H9 (cell line): Measurements from ENCODE around the gene TRHDE. TPM values are rescaled to one million over a fixed set of nuclear protein-coding genes. Genes with fewer than 3 reads are reported as not detected.

Experiments used
- DNase-seq: peaks from one replicate; pipeline ENCODE4 v3.0.0-alpha.2; 2017
- H2AFZ ChIP-seq: one replicate; pipeline ENCODE4 v1.6.1; 2013; ENCODE audit warnings: mild to moderate bottlenecking, low read length, control low read depth, moderate library complexity
- H2AK5ac ChIP-seq: 2 replicates; pipeline ENCODE4 v1.6.1; 2013; ENCODE audit warnings: low read length, control low read depth, mixed read lengths; ENCODE audit not compliant: insufficient read length
- H2BK120ac ChIP-seq: one replicate; pipeline ENCODE4 v1.6.1; 2013; ENCODE audit warnings: low read depth, mild to moderate bottlenecking, low read length, control low read depth, inconsistent platforms; ENCODE audit not compliant: poor library complexity, severe bottlenecking
- H2BK12ac ChIP-seq: 2 replicates; pipeline ENCODE4 v1.6.1; 2013; ENCODE audit warnings: low read length, control low read depth, mixed read lengths, low read depth; ENCODE audit not compliant: insufficient read length
- H2BK15ac ChIP-seq: 2 replicates; pipeline ENCODE4 v1.6.1; 2013; ENCODE audit warnings: low read depth, low read length, control low read depth
- H2BK20ac ChIP-seq: one replicate; pipeline ENCODE4 v1.6.1; 2013; ENCODE audit warnings: low read depth, mild to moderate bottlenecking, low read length, control low read depth, inconsistent platforms; ENCODE audit not compliant: poor library complexity, severe bottlenecking
- H2BK5ac ChIP-seq: 2 replicates; pipeline ENCODE4 v1.6.1; 2013; ENCODE audit warnings: low read length, control low read depth, mixed read lengths; ENCODE audit not compliant: insufficient read length
- H3K14ac ChIP-seq: 2 replicates; pipeline ENCODE4 v1.6.1; 2013; ENCODE audit warnings: low read length, control low read depth; ENCODE audit not compliant: insufficient read depth
- H3K18ac ChIP-seq: 2 replicates; pipeline ENCODE4 v1.6.1; 2013; ENCODE audit warnings: low read depth, mild to moderate bottlenecking, mixed read lengths, low read length, control low read depth; ENCODE audit not compliant: insufficient read length
- H3K23ac ChIP-seq: 2 replicates; pipeline ENCODE4 v1.6.1; 2013; ENCODE audit warnings: low read length, control low read depth, mixed read lengths, low read depth; ENCODE audit not compliant: insufficient read length
- H3K23me2 ChIP-seq: 2 replicates; pipeline ENCODE4 v1.6.1; 2013; ENCODE audit warnings: low read depth, mild to moderate bottlenecking, mixed read lengths, low read length, control low read depth; ENCODE audit not compliant: insufficient read length, poor library complexity, severe bottlenecking
- H3K27ac ChIP-seq: 2 replicates; pipeline ENCODE4 v1.5.1; 2013; ENCODE audit warnings: low read length, control low read depth, mixed read lengths, low read depth; ENCODE audit not compliant: insufficient read length
- H3K27me3 ChIP-seq: 2 replicates; pipeline ENCODE4 v1.6.1; 2013; ENCODE audit warnings: low read length, control low read depth, inconsistent platforms; ENCODE audit not compliant: insufficient read depth
- H3K4ac ChIP-seq: 2 replicates; pipeline ENCODE4 v1.6.1; 2013; ENCODE audit warnings: low read depth, mild to moderate bottlenecking, control low read depth, inconsistent platforms, low read length, moderate library complexity
- H3K4me1 ChIP-seq: 2 replicates; pipeline ENCODE4 v1.6.1; 2013; ENCODE audit warnings: low read length, control low read depth, inconsistent platforms; ENCODE audit not compliant: insufficient read depth
- H3K4me2 ChIP-seq: 2 replicates; pipeline ENCODE4 v1.6.1; 2013; ENCODE audit warnings: low read length, control low read depth, mixed read lengths; ENCODE audit not compliant: insufficient read length, insufficient read depth
- H3K56ac ChIP-seq: 2 replicates; pipeline ENCODE4 v1.6.1; 2013; ENCODE audit warnings: low read depth, mild to moderate bottlenecking, mixed read lengths, low read length, control low read depth; ENCODE audit not compliant: insufficient read length
- H3K79me1 ChIP-seq: 2 replicates; pipeline ENCODE4 v1.6.1; 2013; ENCODE audit warnings: low read depth, mild to moderate bottlenecking, moderate library complexity, low read length, control low read depth, inconsistent platforms; ENCODE audit not compliant: insufficient read depth, poor library complexity, severe bottlenecking
- H3K79me2 ChIP-seq: 2 replicates; pipeline ENCODE4 v1.6.1; 2013; ENCODE audit warnings: low read length, control low read depth, inconsistent platforms; ENCODE audit not compliant: insufficient read depth
- H3K9ac ChIP-seq: 2 replicates; pipeline ENCODE4 v1.6.1; 2013; ENCODE audit warnings: low read length, control low read depth, mixed read lengths; ENCODE audit not compliant: insufficient read length; ENCODE audit errors: extremely low read depth
- H3K9me3 ChIP-seq: one replicate; pipeline ENCODE4 v1.6.1; 2013; ENCODE audit warnings: low read depth, low read length, inconsistent platforms; ENCODE audit not compliant: control insufficient read depth
- H3T11ph ChIP-seq: one replicate; pipeline ENCODE4 v1.6.1; 2013; ENCODE audit warnings: mild to moderate bottlenecking, low read length, control low read depth, inconsistent platforms
- H4K20me1 ChIP-seq: one replicate; pipeline ENCODE4 v1.6.1; 2013; ENCODE audit not compliant: control insufficient read depth, insufficient read length, insufficient read depth
- H4K5ac ChIP-seq: 2 replicates; pipeline ENCODE4 v1.6.1; 2013; ENCODE audit warnings: low read depth, mild to moderate bottlenecking, mixed read lengths, low read length, control low read depth; ENCODE audit not compliant: insufficient read length
- H4K8ac ChIP-seq: replicated peaks from 2 replicates; pipeline ENCODE4 v1.6.1; 2013; ENCODE audit warnings: low read length, control low read depth, mixed read lengths, low read depth; ENCODE audit not compliant: insufficient read length
- H4K91ac ChIP-seq: 2 replicates; pipeline ENCODE4 v1.6.1; 2013; ENCODE audit warnings: low read depth, mild to moderate bottlenecking, moderate library complexity, mixed read lengths, low read length, control low read depth; ENCODE audit not compliant: insufficient read length
- H3K27ac Mint-ChIP-seq, 3 experiments: 2 replicates in 2 of 3; 3 replicates in 1 of 3; pipeline ENCODE4 v1.8.0; 2020 to 2021; ENCODE audit warnings: mixed read lengths in 3 of 3, mild to moderate bottlenecking in 1 of 3, moderate library complexity in 1 of 3
- H3K27me3 Mint-ChIP-seq: 2 replicates; pipeline ENCODE4 v1.8.0; 2021; ENCODE audit warnings: low read depth, mild to moderate bottlenecking, moderate library complexity, mixed read lengths
- H3K36me3 Mint-ChIP-seq, 3 experiments: 2 replicates in 2 of 3; 3 replicates in 1 of 3; pipeline ENCODE4 v1.8.0; 2020 to 2021; ENCODE audit warnings: low read depth in 3 of 3, mixed read lengths in 3 of 3; ENCODE audit not compliant: insufficient read depth in 1 of 3
- H3K4me1 Mint-ChIP-seq, 2 experiments: 2 replicates each; pipeline ENCODE4 v1.8.0; 2020; ENCODE audit warnings: mixed read lengths in 2 of 2
- H3K4me3 Mint-ChIP-seq, 2 experiments: 2 replicates in 1 of 2; 3 replicates in 1 of 2; pipeline ENCODE4 v1.8.0; 2020 to 2021; ENCODE audit warnings: mild to moderate bottlenecking in 2 of 2, mixed read lengths in 2 of 2, moderate library complexity in 1 of 2
- H3K9me3 Mint-ChIP-seq, 2 experiments: 2 replicates in 1 of 2; 3 replicates in 1 of 2; pipeline ENCODE4 v1.8.0; 2020; ENCODE audit warnings: mild to moderate bottlenecking in 2 of 2, mixed read lengths in 2 of 2, moderate library complexity in 1 of 2
- CTCF ChIP-seq: fragments of 200-600 bp; sonication (generic); conservative IDR thresholded peaks from 3 replicates; pipeline ENCODE4 v1.8.0; 2021; ENCODE audit warnings: antibody characterized with exemption, mild to moderate bottlenecking
- WGBS: extraction: QIAGEN DNeasy Blood & Tissue Kit; methylation state at CpG from one replicate; pipeline ENCODE4 v1.1.7; 2013; ENCODE audit warnings: missing lambda C conversion rate, low lambda C conversion rate, mixed read lengths; ENCODE audit not compliant: insufficient read length; ENCODE audit errors: extremely low coverage; 5-methylcytosine and 5-hydroxymethylcytosine counted together
- total RNA-seq: library from RNA; stranded (reverse); gene quantifications from 2 replicates; pipeline ENCODE4 v1.2.1, GENCODE V29; 2021

TRHDE gene
- total RNA-seq, 1 experiment from 2014 or later: 1.0 TPM

DNA sequence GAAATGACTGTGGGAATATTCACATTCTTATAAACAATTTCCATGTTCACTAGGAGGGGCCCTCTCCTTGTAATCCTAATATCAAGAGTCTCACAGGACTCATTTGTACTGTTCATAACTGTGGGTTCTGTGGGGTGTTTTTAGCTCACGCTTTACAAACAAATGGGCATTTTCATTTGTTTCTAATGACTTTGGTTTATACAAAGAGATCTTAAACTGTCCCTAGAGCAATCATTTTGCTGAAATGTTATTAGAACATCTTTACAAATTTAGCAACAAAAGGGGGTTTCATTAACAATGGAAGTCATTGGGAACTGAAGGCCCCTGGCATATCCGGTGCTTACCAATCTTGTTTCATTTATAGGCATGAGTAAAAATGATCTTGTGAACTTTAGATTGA, 370.5 kb downstream of the TRHDE start:
- Histone ChIP-seq H4K5ac (no peak overlapping the region), H2BK20ac (no peak overlapping the region), H3K79me2 (0 out of 2 replicates have a peak, but pooled peaks cover 2% of the 10 kb centered on the region), H3K4ac (no peak overlapping the region), H3K56ac (no peak overlapping the region), H3K23ac (no peak overlapping the region), H3K23me2 (no peaks in the 10 kb centered on the region), H2BK5ac (no peak overlapping the region), H2BK15ac (no peak overlapping the region), H2AK5ac (no peak overlapping the region), H2BK120ac (no peak overlapping the region), H3K4me2 (no peak overlapping the region), H3K27ac (no peak overlapping the region), H3K9ac (no peak overlapping the region), H3K79me1 (no peaks in the 10 kb centered on the region), H3K14ac (no peak overlapping the region), H4K8ac (no peak overlapping the region), H3K27me3 (no peaks in the 10 kb centered on the region), H2BK12ac (no peak overlapping the region), H4K91ac (no peak overlapping the region), H3K18ac (no peak overlapping the region), H3K4me1 (no peaks in the 10 kb centered on the region), H3T11ph (no peak overlapping the region), H3K9me3 (no peaks in the 10 kb centered on the region), H2AFZ (no peak overlapping the region), H4K20me1 (no peaks in the 10 kb centered on the region)
- peaks cover 7 to 9% of the 10 kb centered on the region in 2 experiments for H3K4me1 Mint-ChIP-seq
- no peak for DNase-seq
- WGBS: no CpG with 5 or more reads among the region's 2 CpGs
- H3K4me3 Mint-ChIP-seq: no peak overlapping the region
- no peaks in the 10 kb centered on the region for H3K27me3 Mint-ChIP-seq
- peaks cover 5 to 8% (median 6%) of the 10 kb centered on the region in 3 experiments for H3K36me3 Mint-ChIP-seq
- no peak for TF ChIP-seq CTCF
- no peak overlapping the region for H3K27ac Mint-ChIP-seq
- peaks cover 4 to 6% of the 10 kb centered on the region in 2 experiments; a peak in 4 of 5 replicates for H3K9me3 Mint-ChIP-seq
